H1 (cell line): ENCODE data around the gene AANAT. TPM values are rescaled to one million over a fixed set of nuclear protein-coding genes. Genes with fewer than 3 reads are reported as not detected.

Source experiments
- FOSL1 ChIP-seq: IDR thresholded peaks from 2 replicates; pipeline ENCODE4 v1.6.1; 2011; ENCODE audit warnings: mild to moderate bottlenecking, low read depth, low read length, moderate library complexity; ENCODE audit not compliant: insufficient read depth
- GABPA ChIP-seq: IDR thresholded peaks from 2 replicates; pipeline ENCODE4 v1.6.1; 2011; ENCODE audit warnings: mild to moderate bottlenecking, low read length, moderate library complexity, borderline replicate concordance; ENCODE audit not compliant: insufficient read depth
- POLR2A ChIP-seq, 2 experiments: IDR thresholded peaks; 1 replicate in 1 of 2; 2 replicates in 1 of 2; pipeline ENCODE4 v1.6.1; 2011; ENCODE audit warnings: low read depth in 2 of 2, low read length in 2 of 2, mild to moderate bottlenecking in 2 of 2; ENCODE audit errors: control extremely low read depth in 1 of 2
- RBBP5 ChIP-seq: IDR thresholded peaks from 2 replicates; pipeline ENCODE4 v1.7.1; 2012; ENCODE audit warnings: low read depth, mild to moderate bottlenecking, inconsistent platforms, low read length, moderate library complexity, borderline replicate concordance
- RFX5 ChIP-seq: IDR thresholded peaks from 2 replicates; pipeline ENCODE4 v1.6.1; 2011; ENCODE audit warnings: low read depth, low read length, improper control_type of control experiment, borderline replicate concordance
- RNF2 ChIP-seq: fragments of 200-900, 300-1000 bp; sonication (generic); IDR thresholded peaks from 2 replicates; pipeline ENCODE4 v1.7.1; 2016; ENCODE audit warnings: borderline replicate concordance, low read depth, mild to moderate bottlenecking, antibody characterized with exemption, low read length; ENCODE audit not compliant: poor library complexity, severe bottlenecking; ENCODE audit errors: missing control alignments
- SP1 ChIP-seq: IDR thresholded peaks from 2 replicates; pipeline ENCODE4 v1.6.1; 2011; ENCODE audit warnings: low read depth, low read length
- SP4 ChIP-seq: IDR thresholded peaks from 2 replicates; pipeline ENCODE4 v1.6.1; 2012; ENCODE audit warnings: low read length, inconsistent platforms
- SRF ChIP-seq: IDR thresholded peaks from 2 replicates; pipeline ENCODE4 v1.6.1; 2011; ENCODE audit warnings: mild to moderate bottlenecking, low read depth, low read length, moderate library complexity
- TEAD4 ChIP-seq: IDR thresholded peaks from 2 replicates; pipeline ENCODE4 v1.6.1; 2012; ENCODE audit warnings: low read depth, low read length, inconsistent platforms, mixed read lengths
- polyA plus RNA-seq, 7 experiments: library from polyadenylated mRNA; depleted of rRNA in 3 of 7; stranded (reverse) in 5 of 7; unstranded in 2 of 7; fragments of >200 nt in 5 of 7; fragments of 200-250 nt in 2 of 7; gene quantifications; 1 replicate in 5 of 7; 2 replicates in 1 of 7; 4 replicates in 1 of 7; pipeline versions ENCODE4 v1.2.1 to v1.2.3, GENCODE V29; 2011 to 2013; ENCODE audit warnings: missing spikeins in 2 of 7, mixed read lengths in 2 of 7
- total RNA-seq: library from RNA; stranded (reverse); fragmentation: NEBNext Ultra II Directional; extraction: Animal tissue kit (Norgen Biotek cat#: 25700); gene quantifications from 2 replicates; pipeline ENCODE4 v1.2.1, GENCODE V29; 2021
- TF ChIP-seq, protein P1 (sequence below): IDR thresholded peaks from 2 replicates; pipeline ENCODE4 v1.6.1; 2011; ENCODE audit warnings: low read depth, mild to moderate bottlenecking, low read length; ENCODE audit not compliant: insufficient read depth
- TF ChIP-seq, protein P2 (sequence below): IDR thresholded peaks from 2 replicates; pipeline ENCODE4 v1.6.1; 2012; ENCODE audit warnings: inconsistent platforms

The AANAT gene
- total and polyA plus RNA-seq, 2 of the 8 experiments (the other 6 are each of a cell fraction or from before 2014, with no cell fraction given), result 0.53 TPM; not detected in 1

DNA sequence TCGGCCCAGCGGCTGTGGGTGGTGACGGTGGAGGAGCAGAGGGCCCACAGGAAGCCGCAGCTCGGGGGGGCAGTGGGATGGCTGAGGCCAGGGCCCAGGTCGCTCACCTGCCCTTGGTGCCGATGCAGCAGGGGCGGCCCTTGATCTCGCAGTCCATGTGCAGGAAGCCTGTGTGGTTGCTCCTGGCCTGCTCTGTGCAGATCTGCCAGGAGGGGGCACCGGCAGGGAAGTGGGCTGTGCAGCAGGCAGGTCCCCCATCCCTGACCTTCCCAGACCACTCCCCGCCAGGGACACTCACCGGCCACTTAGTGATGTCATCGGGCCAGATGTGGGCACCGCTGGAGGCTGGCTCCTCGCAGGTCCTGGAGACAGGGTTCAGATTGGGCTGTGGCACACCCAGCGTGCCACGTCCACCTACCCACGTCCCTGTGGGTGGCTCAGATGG, 6.2 kb downstream of the AANAT start (continued):
- TF ChIP-seq FOSL1 (no peak), RBBP5 (no peak), SP4 (no peak), RNF2 (no peak), POLR2A (IDR thresholded peaks at IDR 0.05; ENCODE audit: control extremely low read depth in 1 of 2, low read depth in 2 of 2, low read length in 2 of 2) (no peak), RFX5 (no peak), GABPA (no peak), SRF (no peak), TEAD4 (no peak), SP1 (no peak)
- TF ChIP-seq, protein P1, sequence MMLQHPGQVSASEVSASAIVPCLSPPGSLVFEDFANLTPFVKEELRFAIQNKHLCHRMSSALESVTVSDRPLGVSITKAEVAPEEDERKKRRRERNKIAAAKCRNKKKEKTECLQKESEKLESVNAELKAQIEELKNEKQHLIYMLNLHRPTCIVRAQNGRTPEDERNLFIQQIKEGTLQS, result no peak
- TF ChIP-seq, protein P2, sequence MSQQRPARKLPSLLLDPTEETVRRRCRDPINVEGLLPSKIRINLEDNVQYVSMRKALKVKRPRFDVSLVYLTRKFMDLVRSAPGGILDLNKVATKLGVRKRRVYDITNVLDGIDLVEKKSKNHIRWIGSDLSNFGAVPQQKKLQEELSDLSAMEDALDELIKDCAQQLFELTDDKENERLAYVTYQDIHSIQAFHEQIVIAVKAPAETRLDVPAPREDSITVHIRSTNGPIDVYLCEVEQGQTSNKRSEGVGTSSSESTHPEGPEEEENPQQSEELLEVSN, result no peak
